Measurements from ENCODE around the gene TCN2.

DNA sequence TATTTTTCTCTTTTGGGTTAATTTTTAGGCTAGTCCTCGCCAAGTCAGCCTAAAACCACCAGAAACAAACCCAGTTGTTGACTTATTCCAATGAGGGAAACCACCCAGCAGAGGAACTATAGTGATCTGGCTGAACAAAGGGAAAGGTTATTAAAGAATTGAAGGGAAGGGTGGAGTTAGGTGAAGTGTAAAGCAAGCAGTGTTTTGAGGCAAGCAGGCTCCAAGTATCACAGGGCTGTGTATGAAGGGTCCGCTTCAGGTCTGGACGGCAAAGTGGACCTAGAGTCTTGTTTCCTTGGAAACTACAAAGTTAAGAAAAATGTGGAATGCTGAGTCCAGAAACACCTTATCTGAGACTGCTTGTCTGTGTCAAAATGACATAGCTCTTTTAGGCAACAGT, 3.2 kb upstream of the TCN2 start:
- TF ChIP-seq ZNF565 (CRISPR knock-in tag; conservative IDR thresholded peaks at IDR 0.05; ENCODE audit: low read depth) (no peak), RARB (CRISPR knock-in tag; IDR thresholded peaks at IDR 0.05) (no peak), CREB5 (CRISPR knock-in tag; IDR thresholded peaks at IDR 0.05; ENCODE audit: low read depth) (no peak), ZFP30 (CRISPR knock-in tag; IDR thresholded peaks at IDR 0.05) (no peak), ARNTL (CRISPR knock-in tag; IDR thresholded peaks at IDR 0.05; ENCODE audit: borderline replicate concordance, low read depth) (no peak), TOX (CRISPR knock-in tag; IDR thresholded peaks at IDR 0.05; ENCODE audit: borderline replicate concordance) (no peak)
- TF ChIP-seq, protein P1, sequence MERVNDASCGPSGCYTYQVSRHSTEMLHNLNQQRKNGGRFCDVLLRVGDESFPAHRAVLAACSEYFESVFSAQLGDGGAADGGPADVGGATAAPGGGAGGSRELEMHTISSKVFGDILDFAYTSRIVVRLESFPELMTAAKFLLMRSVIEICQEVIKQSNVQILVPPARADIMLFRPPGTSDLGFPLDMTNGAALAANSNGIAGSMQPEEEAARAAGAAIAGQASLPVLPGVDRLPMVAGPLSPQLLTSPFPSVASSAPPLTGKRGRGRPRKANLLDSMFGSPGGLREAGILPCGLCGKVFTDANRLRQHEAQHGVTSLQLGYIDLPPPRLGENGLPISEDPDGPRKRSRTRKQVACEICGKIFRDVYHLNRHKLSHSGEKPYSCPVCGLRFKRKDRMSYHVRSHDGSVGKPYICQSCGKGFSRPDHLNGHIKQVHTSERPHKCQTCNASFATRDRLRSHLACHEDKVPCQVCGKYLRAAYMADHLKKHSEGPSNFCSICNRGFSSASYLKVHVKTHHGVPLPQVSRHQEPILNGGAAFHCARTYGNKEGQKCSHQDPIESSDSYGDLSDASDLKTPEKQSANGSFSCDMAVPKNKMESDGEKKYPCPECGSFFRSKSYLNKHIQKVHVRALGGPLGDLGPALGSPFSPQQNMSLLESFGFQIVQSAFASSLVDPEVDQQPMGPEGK (CRISPR knock-in tag; IDR thresholded peaks at IDR 0.05; ENCODE audit: borderline replicate concordance) = no peak
- TF ChIP-seq, protein P2, sequence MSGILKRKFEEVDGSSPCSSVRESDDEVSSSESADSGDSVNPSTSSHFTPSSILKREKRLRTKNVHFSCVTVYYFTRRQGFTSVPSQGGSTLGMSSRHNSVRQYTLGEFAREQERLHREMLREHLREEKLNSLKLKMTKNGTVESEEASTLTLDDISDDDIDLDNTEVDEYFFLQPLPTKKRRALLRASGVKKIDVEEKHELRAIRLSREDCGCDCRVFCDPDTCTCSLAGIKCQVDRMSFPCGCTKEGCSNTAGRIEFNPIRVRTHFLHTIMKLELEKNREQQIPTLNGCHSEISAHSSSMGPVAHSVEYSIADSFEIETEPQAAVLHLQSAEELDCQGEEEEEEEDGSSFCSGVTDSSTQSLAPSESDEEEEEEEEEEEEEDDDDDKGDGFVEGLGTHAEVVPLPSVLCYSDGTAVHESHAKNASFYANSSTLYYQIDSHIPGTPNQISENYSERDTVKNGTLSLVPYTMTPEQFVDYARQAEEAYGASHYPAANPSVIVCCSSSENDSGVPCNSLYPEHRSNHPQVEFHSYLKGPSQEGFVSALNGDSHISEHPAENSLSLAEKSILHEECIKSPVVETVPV (CRISPR knock-in tag; IDR thresholded peaks at IDR 0.05) = no peak
